ENCODE measurements around the gene SRC. TPM values are rescaled to one million over a fixed set of nuclear protein-coding genes. Genes with fewer than 3 reads are reported as not detected.
A peak's percentile ranks its signal among the peaks of the same experiment; 100 is the strongest.

The SRC gene
- total RNA-seq, 2 donors from 2014 or later, result 75.6 to 109 TPM

DNA sequence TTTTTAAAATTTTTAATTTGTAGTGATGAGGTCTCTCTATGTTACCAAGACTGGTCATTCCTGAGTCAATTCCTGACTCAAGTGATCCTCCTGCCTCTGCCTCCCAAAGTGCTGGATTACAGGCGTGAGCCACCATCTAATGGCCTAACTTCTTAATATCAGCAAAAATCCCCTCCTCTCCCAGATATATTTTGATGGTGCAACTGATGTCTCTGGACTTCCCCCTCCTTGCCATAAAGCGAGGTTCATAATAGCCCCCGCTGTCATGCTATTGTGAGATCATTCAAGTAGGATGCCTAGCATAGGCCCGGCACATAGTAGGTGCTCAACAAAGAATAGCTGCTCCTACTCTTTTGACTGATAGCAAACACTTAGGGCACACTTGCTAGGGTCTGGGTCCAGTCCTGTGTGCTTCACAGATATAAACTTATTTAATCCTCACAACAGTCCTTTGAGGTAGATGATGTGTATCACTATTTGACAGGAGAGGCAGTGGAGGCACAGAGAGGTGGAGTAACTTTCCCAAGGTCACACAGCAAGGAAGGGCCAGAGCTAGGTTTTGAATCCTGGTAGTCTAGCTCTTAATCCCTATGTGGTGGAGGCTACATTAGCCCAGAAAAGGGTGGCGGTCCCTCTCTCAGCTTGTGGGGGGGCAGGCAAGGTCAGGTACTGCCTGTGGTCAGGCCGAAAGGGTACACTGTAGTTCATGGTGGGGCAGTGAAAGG, 14.6 kb downstream of the SRC start:
- Mint-ChIP-seq H3K36me3 (ENCODE audit: low read depth) (peaks cover 12% of the 10 kb centered on the region), H3K4me3 (no peak overlapping the region)
- peaks cover 4% of the 10 kb centered on the region for H3K9me3 ChIP-seq (ENCODE audit: control insufficient read depth, low read length)

DNA sequence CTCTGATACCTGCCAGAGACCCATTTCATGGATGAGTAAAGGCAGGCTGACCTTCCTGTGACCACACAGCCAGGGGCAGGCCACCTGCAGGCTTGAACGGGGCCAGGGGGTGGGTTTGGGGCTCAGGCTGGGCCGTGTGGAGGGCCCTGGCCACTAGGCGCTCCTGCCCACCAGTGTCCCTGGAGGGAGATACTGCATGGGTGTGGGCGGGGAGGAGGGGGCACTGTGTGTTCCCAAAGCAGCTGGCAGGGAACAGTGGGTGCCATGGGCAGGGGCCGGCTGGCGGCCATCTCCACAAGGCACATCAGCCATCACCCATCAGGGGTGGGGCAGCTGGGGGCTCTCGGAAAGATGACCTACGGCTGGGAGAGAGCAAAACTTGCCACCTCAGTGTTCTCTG, 15.4 kb downstream of the SRC start:
- peaks cover 20% of the 10 kb centered on the region for H3K36me3 Mint-ChIP-seq (ENCODE audit: low read depth)
- WGBS, 2 experiments (ENCODE audit: insufficient coverage in 1 of 2, insufficient read length in 1 of 2), result 93 to 94% methylated on average over 4 to 8 of the region's 8 CpGs

More for the DNA sequence above, 14.6 kb downstream of the SRC start:
- DNase-seq, result peak; percentile 13
- peaks cover 2% of the 10 kb centered on the region for H3K9me3 Mint-ChIP-seq
- Histone ChIP-seq H3K4me1 (ENCODE audit: control insufficient read depth, insufficient read depth, low read length) (no peaks in the 10 kb centered on the region), H3K9ac (ENCODE audit: extremely low read depth, low read length, poor library complexity, severe bottlenecking) (no peak overlapping the region), H3K27ac (ENCODE audit: low read depth, low read length) (no peak overlapping the region), H3K27me3 (ENCODE audit: control insufficient read depth, insufficient read depth, low read length, poor library complexity, severe bottlenecking) (no peaks in the 10 kb centered on the region), H3K36me3 (ENCODE audit: control insufficient read depth, insufficient read depth, low read length) (peaks cover 32% of the 10 kb centered on the region), H3K4me3 (ENCODE audit: low read length) (no peak overlapping the region)
- peaks cover 6% of the 10 kb centered on the region for H3K4me1 Mint-ChIP-seq
- no peaks in the 10 kb centered on the region for H3K27me3 Mint-ChIP-seq (ENCODE audit: insufficient read depth)
- no peak for TF ChIP-seq CTCF (conservative IDR thresholded peaks at IDR 0.05)
- no peak overlapping the region for H3K27ac Mint-ChIP-seq
- WGBS, 2 experiments (ENCODE audit: insufficient coverage in 1 of 2, insufficient read length in 1 of 2), result 93 to 100% methylated on average over 4 to 6 of the region's 6 CpGs

GRCh38 chr20:37362231-37362792, 16.4 kb downstream of the SRC start:
- Histone ChIP-seq H3K36me3 (ENCODE audit: control insufficient read depth, insufficient read depth, low read length) (peaks cover 50% of the 10 kb centered on the region), H3K27me3 (ENCODE audit: control insufficient read depth, insufficient read depth, low read length, poor library complexity, severe bottlenecking) (no peaks in the 10 kb centered on the region), H3K4me1 (ENCODE audit: control insufficient read depth, insufficient read depth, low read length) (no peaks in the 10 kb centered on the region), H3K4me3 (ENCODE audit: low read length) (no peak overlapping the region), H3K9ac (ENCODE audit: extremely low read depth, low read length, poor library complexity, severe bottlenecking) (no peak overlapping the region), H3K27ac (ENCODE audit: low read depth, low read length) (no peak overlapping the region), H3K9me3 (ENCODE audit: control insufficient read depth, low read length) (peaks cover 9% of the 10 kb centered on the region)
- H3K36me3 Mint-ChIP-seq (ENCODE audit: low read depth), result peaks cover 29% of the 10 kb centered on the region
- 94 to 100% methylated on average over 5 to 6 of the region's 10 CpGs for WGBS, 2 experiments (ENCODE audit: insufficient coverage in 1 of 2, insufficient read length in 1 of 2)
- H3K4me3 Mint-ChIP-seq, result no peak overlapping the region
- peak; percentile 19 for DNase-seq
- no peak for TF ChIP-seq CTCF (conservative IDR thresholded peaks at IDR 0.05)
- H3K4me1 Mint-ChIP-seq, result peaks cover 6% of the 10 kb centered on the region
- H3K9me3 Mint-ChIP-seq, result peaks cover 7% of the 10 kb centered on the region
- H3K27ac Mint-ChIP-seq, result peak overlapping the region; percentile 61
- H3K27me3 Mint-ChIP-seq (ENCODE audit: insufficient read depth), result no peaks in the 10 kb centered on the region

More for the DNA sequence above, 15.4 kb downstream of the SRC start:
- peaks cover 6% of the 10 kb centered on the region for H3K4me1 Mint-ChIP-seq
- DNase-seq, result peak; percentile 36
- Histone ChIP-seq H3K27me3 (ENCODE audit: control insufficient read depth, insufficient read depth, low read length, poor library complexity, severe bottlenecking) (no peaks in the 10 kb centered on the region), H3K36me3 (ENCODE audit: control insufficient read depth, insufficient read depth, low read length) (peaks cover 40% of the 10 kb centered on the region), H3K27ac (ENCODE audit: low read depth, low read length) (no peak overlapping the region), H3K4me3 (ENCODE audit: low read length) (no peak overlapping the region), H3K9ac (ENCODE audit: extremely low read depth, low read length, poor library complexity, severe bottlenecking) (no peak overlapping the region), H3K9me3 (ENCODE audit: control insufficient read depth, low read length) (peaks cover 9% of the 10 kb centered on the region), H3K4me1 (ENCODE audit: control insufficient read depth, insufficient read depth, low read length) (no peaks in the 10 kb centered on the region)
- H3K4me3 Mint-ChIP-seq, result no peak overlapping the region
- no peaks in the 10 kb centered on the region for H3K27me3 Mint-ChIP-seq (ENCODE audit: insufficient read depth)
- no peak overlapping the region for H3K27ac Mint-ChIP-seq
- TF ChIP-seq CTCF (conservative IDR thresholded peaks at IDR 0.05), result no peak
- H3K9me3 Mint-ChIP-seq, result peaks cover 7% of the 10 kb centered on the region
